Upper lobe of left lung (tissue), 4 donors: Measurements from ENCODE around the gene RAC3.

Source experiments
- CTCF ChIP-seq, 6 experiments: fragments of 450-650 bp in 4 of 6; fragments of 200-600 bp in 2 of 6; sonication (generic) in 2 of 6; IDR thresholded peaks; one replicate each; pipeline ENCODE4 v1.5.1; 2016 to 2019; ENCODE audit warnings: antibody characterized with exemption in 6 of 6
- EP300 ChIP-seq, 4 donors: sonication (generic); formaldehyde crosslinking; IDR thresholded peaks; one replicate each; pipeline ENCODE4 v1.5.1; 2017; ENCODE audit warnings: antibody characterized with exemption in 4 of 4, control low read depth in 2 of 4
- POLR2A ChIP-seq, 4 donors: fragments of 450-650 bp; IDR thresholded peaks; one replicate each; pipeline ENCODE4 v1.5.1; 2016 to 2017; ENCODE audit warnings: antibody characterized with exemption in 4 of 4, mild to moderate bottlenecking in 2 of 4

- TF ChIP-seq CTCF (IDR thresholded peaks at IDR 0.05) (no peak), POLR2A (IDR thresholded peaks at IDR 0.05) (peak in 2 of 4 donors; percentile 26 to 79), EP300 (IDR thresholded peaks at IDR 0.05) (no peak)
These were observed 17.6 kb upstream of the RAC3 start for GRCh38 chr17:82013772-82014321.
